GM18867 (cell line): ENCODE measurements around the gene PEX14.
"Not testable (repeated sequence)": the region's sequence is repeated elsewhere in the genome, so short reads cannot be mapped to it uniquely, and the experiment has no call there.

Source experiments
- ATAC-seq: cut with Tn5 transposase; IDR thresholded peaks from one replicate; pipeline ENCODE4 v1.9.1; 2021; ENCODE audit warnings: mild to moderate bottlenecking, moderate library complexity; ENCODE audit not compliant: unreplicated experiment

Gene PEX14

GRCh38 chr1:10450156-10450814 lies 24.5 kb upstream of the PEX14 start:
- no peak for ATAC-seq

- ATAC-seq: no peak
Measured at GRCh38 chr1:10450836-10451235, 23.9 kb upstream of the PEX14 start.

- no peak for ATAC-seq
Measured at GRCh38 chr1:10451287-10451686, 23.5 kb upstream of the PEX14 start.

GRCh38 chr1:10456048-10456447 lies 18.7 kb upstream of the PEX14 start:
- no peak for ATAC-seq

GRCh38 chr1:10456661-10457060 lies 18.1 kb upstream of the PEX14 start:
- no peak for ATAC-seq

GRCh38 chr1:10457462-10457861 lies 17.3 kb upstream of the PEX14 start:
- not testable (repeated sequence) for ATAC-seq

- no peak for ATAC-seq
Measured at GRCh38 chr1:10457875-10458274, 16.9 kb upstream of the PEX14 start.

- ATAC-seq: no peak
Measured at GRCh38 chr1:10459184-10459583, 15.6 kb upstream of the PEX14 start.

- no peak for ATAC-seq
Measured at GRCh38 chr1:10467078-10467477, 7.7 kb upstream of the PEX14 start.

GRCh38 chr1:10470043-10470442 lies 4.7 kb upstream of the PEX14 start:
- ATAC-seq: no peak

GRCh38 chr1:10471411-10472219 lies 3.1 kb upstream of the PEX14 start:
- no peak for ATAC-seq

- peak; percentile 73 for ATAC-seq
Measured at GRCh38 chr1:10472220-10473144, 2.3 kb upstream of the PEX14 start, which contains the start of gene DFFA. TSS of gene DFFA (minus strand) at chr1:10472529. CDS start at chr1:10472458, 71 bp downstream.

GRCh38 chr1:10473145-10473765 lies 1.5 kb upstream of the PEX14 start:
- ATAC-seq: no peak

- not testable (repeated sequence) for ATAC-seq
Measured at GRCh38 chr1:10474309-10474612, 489 bp upstream of the PEX14 start.

GRCh38 chr1:10475510-10475909 lies 760 bp downstream of the PEX14 start:
- ATAC-seq: no peak

GRCh38 chr1:10479296-10479695 lies 4.5 kb downstream of the PEX14 start:
- ATAC-seq: no peak

GRCh38 chr1:10480614-10481013 lies 5.9 kb downstream of the PEX14 start:
- no peak for ATAC-seq

GRCh38 chr1:10484521-10484920 lies 9.8 kb downstream of the PEX14 start:
- no peak for ATAC-seq

GRCh38 chr1:10489291-10490055 lies 14.7 kb downstream of the PEX14 start:
- no peak for ATAC-seq

- no peak for ATAC-seq
Measured at GRCh38 chr1:10490286-10490970, 15.7 kb downstream of the PEX14 start.
